Testis (tissue), 2 donors: ENCODE results near the gene CCDC85A.

Experiments used
- POLR2A ChIP-seq: fragments of 450-650 bp; IDR thresholded peaks from one replicate; pipeline ENCODE4 v1.6.1; 2017; ENCODE audit warnings: antibody characterized with exemption, mild to moderate bottlenecking, moderate library complexity
- TF ChIP-seq, protein P1 (sequence below), 3 experiments: fragments of 450-650 bp in 2 of 3; fragments of 200-600 bp in 1 of 3; sonication (generic) in 1 of 3; IDR thresholded peaks; one replicate each; pipeline ENCODE4 v1.5.1; 2016 to 2019; ENCODE audit warnings: antibody characterized with exemption in 3 of 3, mild to moderate bottlenecking in 2 of 3, moderate library complexity in 1 of 3

DNA sequence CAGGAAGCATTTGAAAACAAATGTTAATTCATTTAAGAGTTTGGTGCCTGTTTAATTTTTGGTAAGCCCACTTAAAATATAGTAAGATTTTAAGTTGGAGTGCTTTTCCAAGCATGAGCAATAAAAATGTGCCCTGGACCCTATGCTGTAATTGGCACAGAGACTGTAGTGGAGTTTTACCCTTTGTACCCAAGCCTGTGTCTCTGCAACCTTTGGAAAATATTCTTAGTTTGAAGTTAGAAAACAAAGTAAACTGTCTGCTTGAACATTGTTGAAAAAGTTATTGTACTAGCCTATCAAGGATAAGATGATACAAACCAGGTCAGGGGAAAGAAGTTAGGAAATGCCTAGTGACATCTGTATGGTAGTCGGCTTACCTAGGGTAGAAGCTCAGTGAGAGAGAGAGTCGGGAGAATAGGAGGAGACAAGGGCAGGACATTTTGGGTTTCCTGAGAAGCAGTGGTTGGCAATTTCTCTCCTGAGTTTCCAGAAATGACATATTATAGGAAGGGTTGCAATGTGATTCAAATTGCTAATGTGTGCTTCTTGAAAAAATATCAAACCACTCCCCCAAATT is 66.5 kb downstream of the CCDC85A start:
- TF ChIP-seq, protein P1, sequence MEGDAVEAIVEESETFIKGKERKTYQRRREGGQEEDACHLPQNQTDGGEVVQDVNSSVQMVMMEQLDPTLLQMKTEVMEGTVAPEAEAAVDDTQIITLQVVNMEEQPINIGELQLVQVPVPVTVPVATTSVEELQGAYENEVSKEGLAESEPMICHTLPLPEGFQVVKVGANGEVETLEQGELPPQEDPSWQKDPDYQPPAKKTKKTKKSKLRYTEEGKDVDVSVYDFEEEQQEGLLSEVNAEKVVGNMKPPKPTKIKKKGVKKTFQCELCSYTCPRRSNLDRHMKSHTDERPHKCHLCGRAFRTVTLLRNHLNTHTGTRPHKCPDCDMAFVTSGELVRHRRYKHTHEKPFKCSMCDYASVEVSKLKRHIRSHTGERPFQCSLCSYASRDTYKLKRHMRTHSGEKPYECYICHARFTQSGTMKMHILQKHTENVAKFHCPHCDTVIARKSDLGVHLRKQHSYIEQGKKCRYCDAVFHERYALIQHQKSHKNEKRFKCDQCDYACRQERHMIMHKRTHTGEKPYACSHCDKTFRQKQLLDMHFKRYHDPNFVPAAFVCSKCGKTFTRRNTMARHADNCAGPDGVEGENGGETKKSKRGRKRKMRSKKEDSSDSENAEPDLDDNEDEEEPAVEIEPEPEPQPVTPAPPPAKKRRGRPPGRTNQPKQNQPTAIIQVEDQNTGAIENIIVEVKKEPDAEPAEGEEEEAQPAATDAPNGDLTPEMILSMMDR (IDR thresholded peaks at IDR 0.05), result no peak
- no peak for TF ChIP-seq POLR2A
